HG03060 (cell line): ENCODE results near the gene NAA50.

Experiments used
- ATAC-seq: cut with Tn5 transposase; IDR thresholded peaks from one replicate; pipeline ENCODE4 v1.9.1; 2021; ENCODE audit warnings: low read depth, moderate number of reproducible peaks; ENCODE audit not compliant: unreplicated experiment

Gene NAA50

GRCh38 chr3:113745756-113746547 lies at the start of gene NAA50:
TSS of gene NAA50 (minus strand) at chr3:113746249. CDS start at chr3:113745949, 300 bp downstream.
- no peak for ATAC-seq

GRCh38 chr3:113795693-113796092 lies 49.6 kb upstream of the NAA50 start:
- ATAC-seq, result no peak

GRCh38 chr3:113794526-113794925 lies 48.5 kb upstream of the NAA50 start:
- no peak for ATAC-seq

DNA sequence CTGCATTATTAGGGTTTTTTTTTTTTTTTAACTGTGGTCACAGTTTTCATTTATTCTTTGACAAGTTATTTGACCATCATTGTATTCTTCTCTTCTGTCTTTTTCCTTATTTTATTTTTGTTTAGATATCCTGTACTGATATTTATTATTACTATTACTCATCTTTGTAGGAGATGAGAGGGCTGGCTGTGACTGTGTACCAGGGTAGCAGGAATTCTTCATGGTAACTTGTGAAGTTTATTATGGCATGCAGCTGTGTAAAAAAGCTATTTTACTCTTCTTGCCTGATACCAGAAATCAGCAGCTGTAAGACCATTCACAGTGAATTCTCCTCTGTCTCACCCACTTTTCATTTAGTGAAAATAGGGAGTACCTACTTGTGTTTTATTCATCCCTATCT lies 45.3 kb upstream of the NAA50 start:
- no peak for ATAC-seq

DNA sequence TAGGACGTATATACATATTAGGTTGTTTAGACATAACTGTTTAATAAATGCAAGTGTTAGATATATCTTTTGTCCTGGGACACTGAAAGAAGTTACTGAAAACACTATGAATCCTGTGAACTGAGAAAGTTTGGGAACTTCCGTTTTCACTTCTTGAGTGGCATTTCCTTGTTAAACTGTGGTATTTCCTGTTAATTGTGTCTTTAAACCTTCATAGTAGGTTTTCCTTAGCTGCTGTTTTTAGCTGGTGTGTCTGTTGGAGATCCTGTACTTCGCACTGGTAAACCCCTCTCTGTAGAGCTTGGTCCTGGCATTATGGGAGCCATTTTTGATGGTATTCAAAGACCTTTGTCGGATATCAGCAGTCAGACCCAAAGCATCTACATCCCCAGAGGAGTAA lies 37.9 kb upstream of the NAA50 start:
- ATAC-seq, result no peak

- ATAC-seq, result peak; percentile 56
Measured at GRCh38 chr3:113783463-113783862, 37.4 kb upstream of the NAA50 start.

DNA sequence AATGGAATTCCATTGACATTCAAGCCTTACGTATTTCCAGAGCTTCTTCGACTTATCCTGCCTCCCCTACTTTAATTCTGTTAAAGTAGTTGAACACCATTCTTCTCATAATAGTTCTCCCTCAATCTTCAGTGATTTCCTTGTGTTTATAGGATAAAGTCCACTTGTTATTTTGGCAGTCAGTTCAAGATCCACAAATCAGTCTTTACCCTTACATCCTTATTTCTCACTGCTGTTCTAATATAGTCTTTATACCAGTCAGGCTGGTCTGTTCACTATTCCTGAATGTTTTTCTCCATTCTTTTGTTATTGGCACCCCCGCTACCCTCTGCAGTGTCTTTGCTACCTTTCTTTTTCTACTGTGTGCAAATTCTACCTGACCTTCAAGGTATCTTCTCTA lies 30.5 kb upstream of the NAA50 start:
- ATAC-seq, result no peak

- no peak for ATAC-seq
Measured at GRCh38 chr3:113775516-113775915, 29.5 kb upstream of the NAA50 start.

DNA sequence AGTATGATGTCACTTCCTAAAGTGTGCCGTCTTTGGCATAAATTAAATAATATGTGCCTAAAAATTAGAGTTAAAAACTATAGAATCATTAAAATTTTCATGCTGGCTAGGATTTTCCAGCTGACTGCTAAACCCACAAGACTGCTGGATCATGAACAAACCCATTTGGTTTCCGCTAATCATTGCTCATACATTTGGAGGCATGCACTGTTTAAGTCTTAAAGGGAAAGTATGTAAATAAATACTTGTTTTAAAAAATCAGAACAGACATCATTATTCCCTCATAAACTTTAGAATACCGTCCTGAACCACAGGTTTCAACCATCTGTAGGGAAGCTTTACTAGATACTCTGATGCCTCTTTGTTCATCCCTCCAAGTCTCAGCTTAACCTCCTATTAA lies 27.3 kb upstream of the NAA50 start:
- no peak for ATAC-seq

GRCh38 chr3:113771993-113772392 lies 25.9 kb upstream of the NAA50 start:
- no peak for ATAC-seq

GRCh38 chr3:113769551-113769950 lies 23.5 kb upstream of the NAA50 start:
- no peak for ATAC-seq

DNA sequence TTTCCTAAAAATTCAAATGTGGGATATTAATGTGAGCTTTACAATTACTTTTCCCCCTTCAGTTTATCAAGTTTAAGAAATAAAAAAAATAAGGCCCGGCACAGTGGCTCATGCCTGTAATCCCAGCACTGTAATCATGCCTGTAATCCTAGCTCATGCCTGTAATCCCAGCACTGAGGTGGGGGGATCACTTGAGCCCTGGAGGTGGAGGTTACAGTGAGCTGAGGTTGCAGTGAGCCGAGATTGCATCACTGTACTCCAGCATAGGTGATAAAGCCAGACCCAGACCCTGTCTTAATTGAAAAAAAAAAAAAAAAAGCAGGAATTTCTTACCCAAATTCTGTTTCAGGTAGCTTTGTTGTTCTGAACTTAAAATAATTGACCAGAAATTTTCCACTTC lies 18.6 kb upstream of the NAA50 start:
- no peak for ATAC-seq

- ATAC-seq, result no peak
Measured at GRCh38 chr3:113758389-113759024, 12.5 kb upstream of the NAA50 start.

DNA sequence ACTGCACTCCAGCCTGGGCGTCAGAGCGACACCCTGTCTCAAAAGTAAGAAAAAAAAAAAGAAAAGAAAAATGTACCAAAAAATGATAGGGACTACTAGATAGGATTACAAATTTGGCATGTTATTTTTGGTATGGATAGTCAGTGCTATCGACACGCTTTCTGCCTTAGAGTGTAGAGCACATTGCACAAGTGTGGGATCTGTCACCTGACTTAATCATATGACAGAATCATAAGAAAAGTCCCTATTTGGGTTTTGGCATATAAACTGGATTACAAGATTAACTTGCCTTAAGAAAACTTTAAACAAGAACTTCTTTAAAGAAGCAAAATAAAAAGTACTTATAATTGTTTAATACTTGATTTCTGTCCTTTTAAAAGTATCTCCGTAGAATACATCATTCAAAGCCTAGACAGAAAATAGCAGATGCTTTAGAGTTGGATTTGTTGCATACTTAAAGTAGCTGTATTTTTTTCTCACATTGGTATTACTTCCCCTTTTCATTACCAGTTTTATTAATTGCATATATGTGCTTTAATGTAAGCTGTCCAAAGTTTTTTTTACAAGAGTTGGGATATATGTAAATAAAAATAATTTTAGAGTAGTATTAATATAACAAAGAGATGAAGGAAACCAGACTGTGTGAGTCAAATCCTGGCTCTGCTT lies 8.6 kb upstream of the NAA50 start:
- peak; percentile 43 for ATAC-seq

- ATAC-seq, result no peak
Measured at GRCh38 chr3:113753376-113753985, 7.4 kb upstream of the NAA50 start.

- no peak for ATAC-seq
Measured at GRCh38 chr3:113751141-113751540, 5.1 kb upstream of the NAA50 start.

DNA sequence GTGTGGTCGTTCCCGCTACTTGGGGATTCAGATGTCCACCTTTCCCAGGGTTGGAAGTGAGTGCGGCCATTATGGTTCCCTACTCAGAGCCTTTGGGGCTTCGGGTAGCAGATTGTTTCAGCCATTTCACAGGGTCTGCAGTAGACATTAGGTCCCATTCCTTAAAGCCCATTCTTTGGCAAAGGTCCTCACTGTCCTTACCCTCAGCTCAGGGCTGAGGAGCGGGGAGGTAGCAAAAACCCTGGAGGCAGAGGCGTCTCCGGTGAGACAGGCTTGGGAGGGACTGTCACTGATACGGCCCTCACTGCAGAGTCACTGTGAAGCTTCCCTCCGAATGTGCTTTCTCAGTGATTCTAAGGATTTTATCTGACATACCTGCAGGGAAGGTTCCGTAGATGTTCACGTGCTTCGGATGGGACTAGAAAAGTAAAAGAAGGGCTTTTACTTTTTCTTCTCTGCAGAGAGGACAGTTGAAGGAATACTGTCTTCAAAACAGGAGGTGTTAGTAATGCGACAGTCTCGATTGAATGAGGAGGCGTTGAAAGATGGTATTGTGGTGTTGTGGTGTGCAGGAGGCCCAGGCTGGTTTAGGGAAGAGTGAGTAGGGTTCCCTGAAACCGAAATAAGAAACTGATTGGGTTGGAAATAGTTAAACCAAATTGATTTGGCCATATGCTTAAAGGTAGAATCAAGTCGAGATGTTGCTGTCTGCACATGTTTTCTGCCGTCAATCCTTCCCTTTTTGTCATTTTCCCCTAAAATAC lies 1.4 kb upstream of the NAA50 start:
- ATAC-seq, result no peak

GRCh38 chr3:113746548-113747282 lies 666 bp upstream of the NAA50 start, which contains the start of gene ATP6V1A:
TSS of gene ATP6V1A (plus strand) at chr3:113747035. CDS start at chr3:113778754, 31,719 bp downstream.
- no peak for ATAC-seq

DNA sequence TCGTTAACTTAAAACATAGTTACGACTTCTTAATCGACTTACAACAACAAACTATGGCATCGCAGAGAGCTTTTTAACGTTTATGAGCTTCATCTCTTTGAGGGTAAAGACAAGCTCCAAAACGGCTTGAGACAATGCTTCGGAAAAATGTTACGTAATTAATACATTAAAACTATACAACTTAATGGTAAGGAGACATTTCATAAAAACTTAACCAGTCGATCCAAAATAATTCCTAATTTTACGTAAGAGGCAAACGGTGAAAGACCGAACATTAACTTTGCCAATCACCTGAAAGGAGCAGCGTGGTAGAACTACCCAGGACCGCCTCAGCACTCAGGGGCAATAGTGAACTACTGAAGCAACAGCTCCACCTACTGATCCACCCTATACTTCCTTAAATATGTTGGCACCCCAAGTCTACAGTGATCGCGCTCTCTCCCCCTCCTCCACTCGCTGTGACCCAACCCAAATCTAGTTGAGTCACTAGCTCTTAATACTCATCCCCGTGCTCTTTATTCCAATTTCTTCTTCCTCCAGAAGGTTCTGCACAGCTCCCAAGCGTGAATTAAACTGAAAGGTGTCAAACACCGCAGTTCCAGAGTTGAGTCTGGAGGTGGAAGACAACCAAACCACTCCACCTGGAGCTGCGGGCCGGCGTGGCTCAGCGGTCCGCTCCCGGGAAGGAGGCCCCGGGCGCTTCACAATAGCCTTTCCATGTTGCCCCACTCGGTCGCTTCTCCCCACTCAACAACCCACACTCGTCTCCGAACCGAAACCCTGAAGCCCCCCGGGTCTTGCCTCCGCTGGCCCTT lies 901 bp downstream of the NAA50 start:
- peak; percentile 51 for ATAC-seq
